HG03175 (cell line): ENCODE measurements around the gene KCNMA1.
"Not testable (repeated sequence)": the region's sequence is repeated elsewhere in the genome, so short reads cannot be mapped to it uniquely, and the experiment has no call there.

ENCODE experiments used
- ATAC-seq: cut with Tn5 transposase; IDR thresholded peaks from one replicate; pipeline ENCODE4 v1.9.1; 2021; ENCODE audit warnings: mild to moderate bottlenecking, moderate library complexity; ENCODE audit not compliant: unreplicated experiment

The KCNMA1 gene

GRCh38 chr10:77350711-77351119, 286.9 kb downstream of the KCNMA1 start:
- ATAC-seq, result no peak

- ATAC-seq, result no peak
Observed at GRCh38 chr10:77350134-77350533, 287.5 kb downstream of the KCNMA1 start.

- no peak for ATAC-seq
Observed at GRCh38 chr10:77349226-77349625, 288.4 kb downstream of the KCNMA1 start.

GRCh38 chr10:77348751-77349150, 288.9 kb downstream of the KCNMA1 start:
- no peak for ATAC-seq

- no peak for ATAC-seq
Observed at GRCh38 chr10:77348082-77348481, 289.5 kb downstream of the KCNMA1 start.

GRCh38 chr10:77347052-77347451, 290.6 kb downstream of the KCNMA1 start:
- no peak for ATAC-seq

- ATAC-seq, result no peak
Observed at GRCh38 chr10:77341055-77341454, 296.6 kb downstream of the KCNMA1 start.

- not testable (repeated sequence) for ATAC-seq
Observed at GRCh38 chr10:77339872-77340271, 297.7 kb downstream of the KCNMA1 start.

GRCh38 chr10:77339166-77339565, 298.4 kb downstream of the KCNMA1 start:
- no peak for ATAC-seq

- no peak for ATAC-seq
Observed at GRCh38 chr10:77338143-77338542, 299.5 kb downstream of the KCNMA1 start.

- ATAC-seq, result no peak
Observed at GRCh38 chr10:77334501-77334900, 303.1 kb downstream of the KCNMA1 start.

GRCh38 chr10:77333610-77334340, 303.8 kb downstream of the KCNMA1 start:
- no peak for ATAC-seq

- ATAC-seq, result no peak
Observed at GRCh38 chr10:77332256-77332655, 305.4 kb downstream of the KCNMA1 start.

- ATAC-seq, result no peak
Observed at GRCh38 chr10:77328272-77328816, 309.3 kb downstream of the KCNMA1 start.

GRCh38 chr10:77325233-77325537, 312.4 kb downstream of the KCNMA1 start:
- no peak for ATAC-seq

GRCh38 chr10:77321838-77322237, 315.8 kb downstream of the KCNMA1 start:
- no peak for ATAC-seq

- ATAC-seq, result no peak
Observed at GRCh38 chr10:77320971-77321471, 316.6 kb downstream of the KCNMA1 start.

- no peak for ATAC-seq
Observed at GRCh38 chr10:77319557-77319956, 318.1 kb downstream of the KCNMA1 start.

- no peak for ATAC-seq
Observed at GRCh38 chr10:77318739-77319138, 318.9 kb downstream of the KCNMA1 start.

GRCh38 chr10:77317221-77317620, 320.4 kb downstream of the KCNMA1 start:
- no peak for ATAC-seq

- no peak for ATAC-seq
Observed at GRCh38 chr10:77315496-77316129, 322.0 kb downstream of the KCNMA1 start.

GRCh38 chr10:77313066-77313750, 324.4 kb downstream of the KCNMA1 start:
- no peak for ATAC-seq
